Spleen (tissue), 11 donors: ENCODE measurements around the gene SFXN5. TPM values are rescaled to one million over a fixed set of nuclear protein-coding genes. Genes with fewer than 3 reads are reported as not detected.

Experiments used
- DNase-seq: peaks from one replicate; pipeline ENCODE4 v3.0.0-alpha.2; 2020
- H3K27ac ChIP-seq, 8 donors: fragments of 200-600 bp; sonication (generic) in 7 of 8; 1 replicate in 4 of 8; 2 replicates in 4 of 8; pipeline versions ENCODE4 v1.5.0 to v1.8.0; 2016 to 2021; ENCODE audit warnings: inconsistent platforms in 4 of 8, mild to moderate bottlenecking in 4 of 8, moderate library complexity in 1 of 8
- H3K27me3 ChIP-seq, 7 donors: fragments of 200-600 bp; sonication (generic) in 6 of 7; replicated peaks in 1 of 7; 1 replicate in 4 of 7; 2 replicates in 3 of 7; pipeline versions ENCODE4 v1.5.0 to v1.8.0; 2016 to 2021; ENCODE audit warnings: inconsistent platforms in 3 of 7, mild to moderate bottlenecking in 1 of 7
- H3K36me3 ChIP-seq, 6 donors: fragments of 200-600 bp; sonication (generic) in 5 of 6; 1 replicate in 4 of 6; 2 replicates in 2 of 6; pipeline versions ENCODE4 v1.5.0 to v1.8.0; 2016 to 2021; ENCODE audit warnings: inconsistent platforms in 2 of 6
- H3K4me1 ChIP-seq, 6 donors: fragments of 200-600 bp; sonication (generic) in 5 of 6; 1 replicate in 3 of 6; 2 replicates in 3 of 6; pipeline versions ENCODE4 v1.5.0 to v1.8.0; 2016 to 2021; ENCODE audit warnings: inconsistent platforms in 3 of 6
- H3K4me3 ChIP-seq, 8 donors: fragments of 200-600 bp; sonication (generic) in 7 of 8; 1 replicate in 4 of 8; 2 replicates in 4 of 8; pipeline versions ENCODE4 v1.5.0 to v1.8.0; 2016 to 2021; ENCODE audit warnings: inconsistent platforms in 4 of 8, mild to moderate bottlenecking in 4 of 8, moderate library complexity in 2 of 8
- H3K9me3 ChIP-seq, 8 donors: fragments of 200-600 bp; sonication (generic) in 7 of 8; 1 replicate in 4 of 8; 2 replicates in 4 of 8; pipeline versions ENCODE4 v1.5.0 to v1.8.0; 2016 to 2021; ENCODE audit warnings: inconsistent platforms in 4 of 8
- POLR2A ChIP-seq, 3 donors: fragments of 450-650 bp; IDR thresholded peaks; one replicate each; pipeline ENCODE4 v1.5.1; 2017; ENCODE audit warnings: antibody characterized with exemption in 3 of 3, mild to moderate bottlenecking in 1 of 3
- POLR2AphosphoS5 ChIP-seq, 3 donors: sonication (generic); formaldehyde crosslinking; IDR thresholded peaks; one replicate each; pipeline ENCODE4 v1.5.1; 2017; ENCODE audit warnings: antibody characterized with exemption in 3 of 3
- WGBS, 5 donors: extraction: QIAGEN DNeasy Blood & Tissue Kit in 3 of 5; methylation state at CpG; one replicate each; pipeline versions ENCODE4 v1.1.5 to v1.1.7; 2013 to 2018; 5-methylcytosine and 5-hydroxymethylcytosine counted together
- intact Hi-C: fragments of 100-400 bp; cut with DNase I; formaldehyde crosslinking; loops from one replicate; pipeline ENCODE4 v1.15.0; 2023; ENCODE audit warnings: low total_unique reads
- polyA plus RNA-seq, 3 donors: library from polyadenylated mRNA; stranded (reverse); fragments of 200-250 nt; gene quantifications; one replicate each; pipeline ENCODE4 v1.2.1, GENCODE V29; 2013
- total RNA-seq, 7 donors: library from RNA; depleted of rRNA in 3 of 7; stranded (reverse); fragments of >200 nt in 3 of 7; fragmentation: NEBNext Ultra II Directional in 4 of 7; extraction: Animal tissue kit (Norgen Biotek cat#: 25700) in 4 of 7; gene quantifications; one replicate each; pipeline versions ENCODE4 v1.1.0 to v1.2.1, GENCODE V29; 2016 to 2021
- TF ChIP-seq, protein P1 (sequence below), 11 experiments: fragments of 200-600 bp in 7 of 11; fragments of 450-650 bp in 4 of 11; sonication (generic) in 4 of 11; IDR thresholded peaks in 8 of 11; conservative IDR thresholded peaks in 3 of 11; 1 replicate in 7 of 11; 2 replicates in 4 of 11; pipeline versions ENCODE4 v1.4.0 to v1.8.0; 2016 to 2021; ENCODE audit warnings: antibody characterized with exemption in 11 of 11, inconsistent platforms in 4 of 11, mild to moderate bottlenecking in 1 of 11
- donor health status: healthy with polysubstance abuse.
- donor health status: DM: no; HTN: no; CAD: no; lungs with moderate emphysema.
- donor health status: DM: no; HTN: no; CAD: no.
- donor health status: Bipolar disorder and iron deficiency.
- donor health status: healthy.
- donor health status: DM: no; HTN: no; CAD: no.
- donor health status: DM: yes; HTN: yes; CAD: no.

Gene SFXN5
- total and polyA plus RNA-seq, 10 donors = 2.6 to 41.4 (median 22.9) TPM

GRCh38 chr2:72991980-72992733 lies 79.4 kb downstream of the SFXN5 start:
- DNase-seq = peak; percentile 59
- intact Hi-C loops = loop anchor here (5.0 kb wide), 2 partner anchors 165 to 185 kb away; no protein-coding TSS in a partner anchor

GRCh38 chr2:72991439-72991725 lies 80.1 kb downstream of the SFXN5 start:
- Histone ChIP-seq H3K9me3 (no peaks in the 10 kb centered on the region), H3K36me3 (peaks cover 0 to 79% (median 12%) of the 10 kb centered on the region in 6 donors), H3K27me3 (no peaks in the 10 kb centered on the region), H3K27ac (no peak overlapping the region), H3K4me3 (no peak overlapping the region), H3K4me1 (peaks cover 0 to 7% (median 0%) of the 10 kb centered on the region in 6 donors)
- 90 to 96% (median 94%) methylated on average over 5 to 6 of the region's 6 CpGs for WGBS, 5 donors
- intact Hi-C loops = loop anchor here (5.0 kb wide), 2 partner anchors 166 to 186 kb away; no protein-coding TSS in a partner anchor
- DNase-seq = peak; percentile 59
- TF ChIP-seq POLR2AphosphoS5 (IDR thresholded peaks at IDR 0.05) = no peak
- TF ChIP-seq POLR2A (IDR thresholded peaks at IDR 0.05) = no peak
- TF ChIP-seq, protein P1, sequence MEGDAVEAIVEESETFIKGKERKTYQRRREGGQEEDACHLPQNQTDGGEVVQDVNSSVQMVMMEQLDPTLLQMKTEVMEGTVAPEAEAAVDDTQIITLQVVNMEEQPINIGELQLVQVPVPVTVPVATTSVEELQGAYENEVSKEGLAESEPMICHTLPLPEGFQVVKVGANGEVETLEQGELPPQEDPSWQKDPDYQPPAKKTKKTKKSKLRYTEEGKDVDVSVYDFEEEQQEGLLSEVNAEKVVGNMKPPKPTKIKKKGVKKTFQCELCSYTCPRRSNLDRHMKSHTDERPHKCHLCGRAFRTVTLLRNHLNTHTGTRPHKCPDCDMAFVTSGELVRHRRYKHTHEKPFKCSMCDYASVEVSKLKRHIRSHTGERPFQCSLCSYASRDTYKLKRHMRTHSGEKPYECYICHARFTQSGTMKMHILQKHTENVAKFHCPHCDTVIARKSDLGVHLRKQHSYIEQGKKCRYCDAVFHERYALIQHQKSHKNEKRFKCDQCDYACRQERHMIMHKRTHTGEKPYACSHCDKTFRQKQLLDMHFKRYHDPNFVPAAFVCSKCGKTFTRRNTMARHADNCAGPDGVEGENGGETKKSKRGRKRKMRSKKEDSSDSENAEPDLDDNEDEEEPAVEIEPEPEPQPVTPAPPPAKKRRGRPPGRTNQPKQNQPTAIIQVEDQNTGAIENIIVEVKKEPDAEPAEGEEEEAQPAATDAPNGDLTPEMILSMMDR (IDR thresholded peaks at IDR 0.05 in 8 of 11, conservative IDR thresholded peaks at IDR 0.05 in 3 of 11) = no peak

More at GRCh38 chr2:72991980-72992733, 79.4 kb downstream of the SFXN5 start:
- no peak overlapping the region for H3K4me3 ChIP-seq
- TF ChIP-seq POLR2A (IDR thresholded peaks at IDR 0.05) (no peak), POLR2AphosphoS5 (IDR thresholded peaks at IDR 0.05) (no peak)
- TF ChIP-seq, protein P1 (IDR thresholded peaks at IDR 0.05 in 8 of 11, conservative IDR thresholded peaks at IDR 0.05 in 3 of 11) = no peak
- H3K4me1 ChIP-seq = peaks cover 0 to 7% (median 0%) of the 10 kb centered on the region in 6 donors
- no peaks in the 10 kb centered on the region for H3K9me3 ChIP-seq
- H3K27me3 ChIP-seq = no peaks in the 10 kb centered on the region
- H3K27ac ChIP-seq = no peak overlapping the region
- 75 to 90% (median 82%) methylated on average over 11 of the region's 11 CpGs for WGBS, 5 donors
- H3K36me3 ChIP-seq = peaks cover 0 to 79% (median 7%) of the 10 kb centered on the region in 6 donors

DNA sequence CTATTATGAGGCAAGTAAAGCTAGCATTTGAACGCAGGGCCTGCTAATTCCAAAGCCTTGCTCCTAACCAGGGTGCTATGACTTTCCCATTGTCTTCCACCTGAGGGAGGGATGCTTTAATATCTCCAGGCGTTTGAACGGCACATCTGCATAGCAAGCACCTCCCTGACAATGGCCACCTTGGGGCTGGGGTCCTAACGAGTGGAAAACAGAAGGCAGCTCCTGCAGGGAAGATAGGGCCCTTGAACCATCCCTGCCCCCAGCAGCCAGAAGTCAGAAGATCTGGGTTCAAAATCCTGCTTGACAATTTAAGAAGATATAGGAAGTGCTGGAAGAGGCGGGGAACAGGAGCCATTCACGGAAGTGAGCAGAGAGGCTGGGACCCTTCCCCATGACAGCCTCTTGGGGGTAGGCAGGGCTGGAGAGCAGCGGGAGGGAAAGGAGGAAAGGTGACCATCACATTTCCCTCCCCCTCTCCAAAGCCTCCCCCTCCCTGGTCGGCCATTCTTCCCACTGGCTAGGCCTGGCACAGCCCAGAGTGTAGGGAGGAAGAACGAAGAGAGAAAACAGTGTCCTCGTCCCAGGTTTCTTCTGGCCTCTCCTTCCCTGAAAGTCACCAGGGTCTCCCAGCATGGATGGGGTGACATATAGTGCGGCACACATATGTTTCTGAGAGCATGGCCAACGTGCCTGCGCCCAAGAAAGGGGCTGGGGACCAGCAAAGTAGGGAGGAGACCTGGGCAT lies 80.6 kb downstream of the SFXN5 start:
- 90 to 96% (median 91%) methylated on average over 12 to 13 of the region's 13 CpGs for WGBS, 5 donors
- Histone ChIP-seq H3K27me3 (no peaks in the 10 kb centered on the region), H3K9me3 (no peaks in the 10 kb centered on the region), H3K4me3 (no peak overlapping the region), H3K4me1 (peaks cover 0 to 7% (median 0%) of the 10 kb centered on the region in 6 donors), H3K36me3 (peaks cover 0 to 79% (median 15%) of the 10 kb centered on the region in 6 donors), H3K27ac (no peak overlapping the region)
- DNase-seq = peak; percentile 37
- intact Hi-C loops = loop anchor here (5.0 kb wide), 2 partner anchors 166 to 186 kb away; no protein-coding TSS in a partner anchor
- TF ChIP-seq POLR2AphosphoS5 (IDR thresholded peaks at IDR 0.05) (no peak), POLR2A (IDR thresholded peaks at IDR 0.05) (no peak)
- TF ChIP-seq, protein P1 (IDR thresholded peaks at IDR 0.05 in 8 of 11, conservative IDR thresholded peaks at IDR 0.05 in 3 of 11) = no peak
